ENCODE results near the gene DACT3. TPM values are rescaled to one million over a fixed set of nuclear protein-coding genes. Genes with fewer than 3 reads are reported as not detected.

DACT3 gene
- polyA plus RNA-seq, 1 experiment, result 7.1 TPM

DNA sequence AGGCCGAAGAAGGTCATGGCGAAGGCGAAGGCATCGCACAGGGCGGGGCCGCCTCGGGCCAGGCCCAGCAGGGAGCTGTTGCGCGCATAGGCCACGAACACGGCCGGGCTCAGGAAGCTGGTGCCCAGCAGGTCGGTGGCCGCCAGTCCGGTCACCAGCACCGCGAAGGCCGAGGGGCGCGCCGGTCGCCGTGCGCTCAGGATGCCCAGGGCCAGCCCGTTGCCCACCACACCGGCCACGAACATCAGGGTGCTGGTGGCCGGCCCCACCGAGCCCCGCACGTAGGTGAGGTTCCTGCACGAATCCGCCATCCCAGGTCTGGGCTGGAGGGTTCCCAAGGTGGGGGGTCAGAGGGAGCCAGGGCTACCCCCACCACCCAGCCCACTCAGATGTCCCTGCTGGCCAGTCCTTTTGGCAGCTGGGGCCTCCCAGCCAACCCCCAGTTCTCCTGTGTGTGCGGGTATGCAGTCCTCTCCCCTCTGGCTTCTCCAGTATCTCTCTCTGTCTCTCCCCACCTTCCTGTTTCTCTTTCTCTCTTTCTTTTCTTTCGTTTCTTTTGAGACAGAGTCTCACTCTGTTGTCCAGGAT lies 37.0 kb downstream of the DACT3 start:
- TF ChIP-seq, protein P1, sequence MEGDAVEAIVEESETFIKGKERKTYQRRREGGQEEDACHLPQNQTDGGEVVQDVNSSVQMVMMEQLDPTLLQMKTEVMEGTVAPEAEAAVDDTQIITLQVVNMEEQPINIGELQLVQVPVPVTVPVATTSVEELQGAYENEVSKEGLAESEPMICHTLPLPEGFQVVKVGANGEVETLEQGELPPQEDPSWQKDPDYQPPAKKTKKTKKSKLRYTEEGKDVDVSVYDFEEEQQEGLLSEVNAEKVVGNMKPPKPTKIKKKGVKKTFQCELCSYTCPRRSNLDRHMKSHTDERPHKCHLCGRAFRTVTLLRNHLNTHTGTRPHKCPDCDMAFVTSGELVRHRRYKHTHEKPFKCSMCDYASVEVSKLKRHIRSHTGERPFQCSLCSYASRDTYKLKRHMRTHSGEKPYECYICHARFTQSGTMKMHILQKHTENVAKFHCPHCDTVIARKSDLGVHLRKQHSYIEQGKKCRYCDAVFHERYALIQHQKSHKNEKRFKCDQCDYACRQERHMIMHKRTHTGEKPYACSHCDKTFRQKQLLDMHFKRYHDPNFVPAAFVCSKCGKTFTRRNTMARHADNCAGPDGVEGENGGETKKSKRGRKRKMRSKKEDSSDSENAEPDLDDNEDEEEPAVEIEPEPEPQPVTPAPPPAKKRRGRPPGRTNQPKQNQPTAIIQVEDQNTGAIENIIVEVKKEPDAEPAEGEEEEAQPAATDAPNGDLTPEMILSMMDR (IDR thresholded peaks at IDR 0.05; ENCODE audit: insufficient read depth, low read depth, low read length), result no peak
- ChIA-PET CTCF (interaction anchor here (0.6 to 4.5 kb wide), 8 partner anchors 9 to 129 kb away, joined by 3 to 25 read pairs (median 3); partner anchors contain the start of gene DACT3), POLR2A (interaction anchor here (1.1 kb wide), 1 partner anchor 37 kb away, joined by 3 read pairs; the partner anchor contains the start of gene DACT3)
- no peak for DNase-seq (ENCODE audit: low read depth)
- Histone ChIP-seq H3K36me3 (ENCODE audit: control insufficient read depth, insufficient read depth, low read length) (no peaks in the 10 kb centered on the region), H3K4me3 (ENCODE audit: low read depth, low read length) (peak overlapping the region; percentile 52), H3K27me3 (ENCODE audit: control insufficient read depth, insufficient read depth, low read length) (no peaks in the 10 kb centered on the region)

DNA sequence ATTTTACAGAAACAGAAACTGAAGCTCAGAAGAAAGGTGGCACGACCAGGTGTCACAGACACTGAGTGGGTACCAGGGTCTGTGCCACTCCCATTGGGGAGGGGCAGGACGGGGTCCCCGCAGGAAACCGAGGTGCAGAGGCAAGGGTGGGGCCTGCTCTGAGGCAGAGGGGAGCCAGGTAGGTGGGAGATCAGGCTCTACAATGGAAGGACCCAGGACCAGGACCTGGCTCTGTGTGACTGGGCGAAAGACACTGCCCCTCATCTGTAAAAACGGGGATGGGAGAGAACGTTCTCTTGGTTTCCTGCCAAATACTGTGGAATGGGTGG lies 38.9 kb downstream of the DACT3 start:
- Histone ChIP-seq H3K36me3 (ENCODE audit: control insufficient read depth, insufficient read depth, low read length) (no peaks in the 10 kb centered on the region), H3K4me3 (ENCODE audit: low read depth, low read length) (peak overlapping the region; percentile 18), H3K27me3 (ENCODE audit: control insufficient read depth, insufficient read depth, low read length) (no peaks in the 10 kb centered on the region)
- no peak for DNase-seq (ENCODE audit: low read depth)
- POLR2A ChIA-PET, result no interaction called here
- CTCF ChIA-PET, result interaction anchor here (0.9 to 22.7 kb wide), 4 partner anchors 9 to 51 kb away, joined by 3 to 347 read pairs (median 4); partner anchors contain the start of gene DACT3
- TF ChIP-seq, protein P1 (IDR thresholded peaks at IDR 0.05; ENCODE audit: insufficient read depth, low read depth, low read length), result no peak

DNA sequence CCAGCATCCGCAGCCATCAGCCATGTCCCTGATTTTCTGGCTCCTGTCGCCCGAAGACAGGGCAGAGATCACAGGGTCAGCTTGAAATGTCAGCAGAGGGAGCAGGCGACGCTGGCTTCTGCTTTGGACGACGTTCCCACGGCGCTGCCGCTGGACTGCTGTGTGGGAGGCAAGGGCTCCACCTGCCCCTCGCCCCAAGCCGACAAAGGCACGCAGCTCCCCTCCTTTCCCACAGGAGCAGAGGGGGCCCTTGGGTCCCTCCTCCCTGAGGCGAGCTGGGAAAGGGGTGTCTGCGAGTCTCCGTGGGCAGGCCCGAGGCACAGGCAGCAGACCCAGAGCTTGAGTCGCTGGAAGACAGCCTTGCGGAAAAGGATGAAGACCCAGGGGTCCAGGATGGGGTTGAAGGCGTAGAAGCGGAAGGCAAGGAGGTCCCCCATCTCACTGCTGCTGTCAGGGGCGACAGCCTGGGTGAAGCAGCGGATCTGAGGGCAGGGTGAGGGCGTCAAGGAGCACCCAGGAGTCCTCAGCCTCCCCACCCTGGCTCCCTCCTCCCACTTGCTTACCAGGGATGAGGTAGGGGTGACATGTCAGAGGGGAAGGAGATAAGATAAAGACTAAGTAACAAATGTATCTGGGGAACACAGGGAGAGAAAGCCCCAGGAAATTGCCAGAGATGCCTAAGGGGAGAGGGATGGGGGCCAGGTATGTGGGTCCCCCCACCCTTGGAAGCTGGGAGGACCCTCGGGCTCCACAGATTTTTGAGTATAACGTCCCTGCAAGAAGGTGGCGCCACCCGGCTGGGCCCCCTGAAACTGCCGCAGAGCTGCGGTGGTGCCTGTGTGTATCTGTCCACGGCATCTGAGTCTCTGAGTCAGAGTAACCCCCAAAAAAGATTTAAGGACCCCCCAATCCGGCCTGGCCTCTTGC lies 39.5 kb downstream of the DACT3 start:
- DNase-seq (ENCODE audit: low read depth), result no peak
- POLR2A ChIA-PET, result no interaction called here
- peak overlapping the region; percentile 18; the same call in 1 of the 2 replicates for H3K4me3 ChIP-seq (ENCODE audit: low read depth, low read length)
- CTCF ChIA-PET, result interaction anchor here (0.9 to 22.7 kb wide), 6 partner anchors 10 to 128 kb away, joined by 3 to 347 read pairs (median 5); partner anchors contain the start of genes CALM3 and DACT3
- H3K27me3 ChIP-seq (ENCODE audit: control insufficient read depth, insufficient read depth, low read length), result no peaks in the 10 kb centered on the region
- TF ChIP-seq, protein P1 (IDR thresholded peaks at IDR 0.05; ENCODE audit: insufficient read depth, low read depth, low read length), result peak; percentile 21; the same call in 1 of the 2 replicates
- no peaks in the 10 kb centered on the region for H3K36me3 ChIP-seq (ENCODE audit: control insufficient read depth, insufficient read depth, low read length)

DNA sequence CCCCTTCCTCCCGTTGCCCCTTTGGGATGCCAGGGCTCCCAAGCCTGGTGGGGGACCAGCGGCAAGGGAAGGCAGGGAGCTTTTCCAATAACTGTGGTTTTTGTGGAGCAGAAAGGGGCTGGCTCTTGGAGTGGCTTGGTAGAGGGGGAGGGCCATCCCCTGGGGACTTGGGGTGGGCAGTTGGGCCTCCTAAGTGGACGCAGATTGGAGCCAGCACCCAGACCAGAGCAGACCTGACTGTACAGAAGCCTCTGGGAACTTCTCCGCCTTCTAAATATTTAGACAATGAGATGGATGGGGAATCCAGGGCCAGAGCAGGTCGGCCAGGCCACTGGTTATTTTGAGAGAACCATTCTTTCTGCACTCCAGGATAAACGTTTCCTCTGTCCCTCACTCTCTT lies 40.3 kb downstream of the DACT3 start:
- POLR2A ChIA-PET, result no interaction called here
- TF ChIP-seq, protein P1 (IDR thresholded peaks at IDR 0.05; ENCODE audit: insufficient read depth, low read depth, low read length), result no peak
- Histone ChIP-seq H3K27me3 (ENCODE audit: control insufficient read depth, insufficient read depth, low read length) (no peaks in the 10 kb centered on the region), H3K36me3 (ENCODE audit: control insufficient read depth, insufficient read depth, low read length) (no peaks in the 10 kb centered on the region), H3K4me3 (ENCODE audit: low read depth, low read length) (0 out of 2 replicates have a peak overlapping the region, but pooled peaks have one; percentile 14)
- no peak for DNase-seq (ENCODE audit: low read depth)
- CTCF ChIA-PET, result interaction anchor here (0.9 to 22.7 kb wide), 5 partner anchors 9 to 128 kb away, joined by 3 to 347 read pairs (median 5); partner anchors contain the start of genes CALM3 and DACT3

DNA sequence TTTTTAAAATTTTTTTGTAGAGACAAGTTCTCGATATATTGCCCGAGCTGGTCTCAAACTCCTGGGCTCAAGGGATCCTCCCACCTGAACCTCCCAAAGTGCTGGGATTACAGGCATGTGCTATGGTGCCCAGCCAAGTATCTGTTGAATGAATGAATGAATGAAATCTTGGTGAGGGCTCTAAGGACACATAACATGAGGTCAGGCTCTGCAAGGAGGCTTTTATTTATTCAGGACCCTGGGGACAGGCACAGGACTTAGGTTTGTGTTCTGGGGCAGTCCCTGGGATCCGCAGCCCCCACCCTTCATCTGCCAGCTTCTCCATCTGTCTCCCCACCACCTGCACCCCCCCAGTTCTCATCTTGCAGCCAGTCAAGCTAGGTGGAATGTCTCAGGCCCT lies 40.7 kb downstream of the DACT3 start:
- ChIA-PET POLR2A (no interaction called here), CTCF (interaction anchor here (0.7 to 22.7 kb wide), 7 partner anchors 9 to 129 kb away, joined by 3 to 347 read pairs (median 5); partner anchors contain the start of genes CALM3 and DACT3)
- TF ChIP-seq, protein P1 (IDR thresholded peaks at IDR 0.05; ENCODE audit: insufficient read depth, low read depth, low read length), result no peak
- no peak for DNase-seq (ENCODE audit: low read depth)
- H3K27me3 ChIP-seq (ENCODE audit: control insufficient read depth, insufficient read depth, low read length), result no peaks in the 10 kb centered on the region
- H3K36me3 ChIP-seq (ENCODE audit: control insufficient read depth, insufficient read depth, low read length), result no peaks in the 10 kb centered on the region
- H3K4me3 ChIP-seq (ENCODE audit: low read depth, low read length), result no peak overlapping the region
